HG03175 (cell line): ENCODE measurements around the gene MRS2.
"Not testable (repeated sequence)": the region's sequence is repeated elsewhere in the genome, so short reads cannot be mapped to it uniquely, and the experiment has no call there.

Source experiments
- ATAC-seq: cut with Tn5 transposase; IDR thresholded peaks from one replicate; pipeline ENCODE4 v1.9.1; 2021; ENCODE audit warnings: mild to moderate bottlenecking, moderate library complexity; ENCODE audit not compliant: unreplicated experiment

Gene MRS2

DNA sequence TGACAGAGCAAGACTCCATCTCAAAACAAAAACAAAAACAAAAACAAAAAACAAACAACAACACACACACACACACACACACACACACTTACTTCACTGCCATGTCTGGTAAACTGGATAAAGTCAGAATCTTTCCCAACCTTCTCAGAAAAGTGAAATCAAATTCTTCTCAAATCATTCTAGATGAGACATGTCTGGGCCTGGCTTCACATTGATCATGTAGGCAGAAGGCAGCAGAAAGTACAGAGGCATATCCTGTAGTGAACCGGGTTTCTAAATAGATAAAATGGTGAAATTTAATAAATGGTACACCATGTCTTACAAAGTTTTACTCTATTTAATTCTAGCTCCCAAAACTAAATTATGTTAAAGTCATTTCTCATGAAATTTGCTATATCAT, 14.9 kb upstream of the MRS2 start:
- ATAC-seq = no peak

DNA sequence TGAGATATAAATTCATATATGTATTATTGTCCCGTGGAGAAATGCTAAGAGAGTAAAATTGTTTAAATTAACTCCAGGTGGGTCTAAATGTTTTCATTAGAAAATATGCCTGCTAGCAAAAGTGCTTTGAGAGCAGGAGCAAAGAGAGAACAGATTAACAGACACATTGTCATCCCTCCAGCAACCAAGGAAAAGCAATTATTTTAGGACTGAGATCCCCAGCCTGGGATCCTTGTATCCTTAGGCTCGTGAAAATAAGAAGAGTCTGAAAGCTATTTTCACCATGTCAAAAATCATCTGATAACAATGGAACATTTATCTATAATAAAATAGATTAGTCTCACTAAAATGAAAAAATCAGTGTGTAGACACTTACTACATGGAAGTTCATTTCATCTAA, 11.5 kb upstream of the MRS2 start:
- no peak for ATAC-seq

DNA sequence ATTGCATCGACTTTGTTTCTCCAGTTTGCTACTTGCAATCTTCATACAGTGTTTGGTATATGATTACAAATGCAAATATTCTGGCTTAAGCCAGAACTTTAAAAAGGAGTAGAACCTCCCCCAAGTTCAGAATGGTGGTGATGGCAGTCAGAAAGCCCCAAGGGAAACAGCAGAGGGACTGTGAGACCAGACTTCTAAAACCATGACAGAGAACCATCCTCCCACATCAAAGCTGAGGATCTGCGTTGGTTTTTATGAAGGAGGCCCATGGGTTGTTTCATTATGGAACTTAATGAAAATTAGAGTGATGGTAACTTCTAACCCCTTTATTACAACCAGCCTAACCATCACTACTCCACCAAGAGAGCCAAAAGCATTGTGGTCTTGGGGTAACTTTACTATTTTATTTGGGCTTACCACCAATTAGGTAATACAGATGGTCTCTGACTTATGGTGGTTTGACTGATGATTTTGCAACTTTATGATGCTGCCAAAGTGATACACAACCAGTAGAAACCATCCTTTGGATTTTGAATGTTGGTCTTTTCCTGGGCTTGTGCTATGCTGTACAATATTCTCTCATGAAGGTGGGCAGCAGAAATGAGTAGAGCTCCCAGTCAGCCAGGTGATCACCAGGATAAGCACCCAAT, 10.9 kb upstream of the MRS2 start:
- ATAC-seq = peak; percentile 79

DNA sequence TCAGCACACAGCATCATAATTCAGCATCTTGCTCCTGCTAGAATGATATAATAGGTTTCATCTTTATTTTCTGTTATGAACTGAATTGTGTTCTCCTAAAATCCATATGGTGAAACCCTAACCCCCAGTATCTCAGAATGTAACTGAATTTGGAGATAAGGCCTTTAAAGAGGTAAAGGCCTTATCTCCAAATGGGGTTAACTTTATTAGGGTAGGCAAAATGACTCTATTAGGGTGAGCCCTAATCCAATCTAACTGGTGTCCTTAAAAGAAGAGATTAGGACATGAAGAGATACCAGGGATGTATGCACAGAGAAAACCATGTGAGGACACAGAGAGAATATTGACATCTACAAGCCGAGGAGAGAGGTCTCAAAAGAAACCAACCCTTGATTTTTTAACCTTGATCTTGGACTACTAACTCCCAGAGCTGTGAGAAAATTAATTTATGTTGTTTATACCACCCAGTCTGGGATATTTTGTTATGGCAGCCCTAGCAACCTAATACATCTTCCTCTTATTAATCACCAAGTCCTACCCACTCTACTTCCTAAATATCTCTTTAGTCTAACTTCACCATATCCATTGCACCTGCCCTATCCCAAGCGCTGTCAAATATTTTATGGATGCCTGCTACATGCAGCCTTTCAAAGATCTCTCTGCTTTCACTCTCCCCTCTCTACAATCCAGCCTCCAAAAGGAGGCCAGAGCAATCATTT, 8.5 kb upstream of the MRS2 start:
- no peak for ATAC-seq

DNA sequence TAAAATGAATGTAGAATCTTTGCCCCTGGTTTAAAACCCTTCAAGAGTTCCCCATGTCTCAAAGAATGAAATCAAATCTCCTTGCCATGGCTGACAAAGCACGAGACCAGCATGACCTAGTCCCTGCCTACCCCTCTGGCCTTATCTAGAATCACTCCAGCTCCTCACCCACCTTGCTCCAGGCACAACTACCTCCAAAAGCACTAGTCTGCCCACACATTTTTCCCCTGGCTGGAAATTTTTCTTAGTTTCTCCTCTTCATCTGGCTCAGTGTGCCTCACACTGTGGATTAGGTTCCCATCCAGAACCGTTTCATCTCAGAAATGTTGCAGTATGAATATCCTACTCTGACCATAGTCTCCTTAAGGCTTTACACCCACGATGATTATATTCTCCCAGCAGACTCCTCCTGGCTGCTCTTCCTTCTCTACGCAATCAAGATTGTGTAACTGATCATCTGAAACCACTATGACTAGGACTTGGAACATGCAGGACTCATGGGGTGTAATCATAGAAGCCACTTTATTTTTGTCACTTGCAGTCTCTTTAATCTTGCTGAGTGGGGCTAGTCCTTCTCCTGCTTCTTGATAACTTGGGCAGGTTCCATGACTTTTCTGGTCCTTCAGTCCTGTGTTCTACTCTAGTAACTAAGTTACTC, 7.8 kb upstream of the MRS2 start:
- no peak for ATAC-seq

DNA sequence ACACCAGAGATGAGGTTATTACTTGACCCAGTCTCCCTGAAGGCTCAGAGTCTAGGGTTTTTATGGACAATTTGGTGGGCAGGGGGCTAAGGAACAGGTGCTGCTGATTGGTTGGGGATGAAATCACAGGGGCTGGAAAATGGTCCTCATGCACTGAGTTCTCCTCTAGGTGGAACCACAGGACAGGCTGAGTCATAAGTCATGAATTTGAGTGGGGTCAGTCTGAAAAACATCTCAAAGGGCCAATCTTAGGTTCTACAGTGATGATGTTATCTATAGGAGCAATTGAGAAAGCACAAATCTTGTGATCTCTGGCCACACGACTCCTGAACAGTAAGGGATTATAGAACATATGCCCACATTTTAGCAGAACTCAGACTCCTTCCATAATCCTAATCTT, 5.9 kb upstream of the MRS2 start:
- ATAC-seq = no peak

DNA sequence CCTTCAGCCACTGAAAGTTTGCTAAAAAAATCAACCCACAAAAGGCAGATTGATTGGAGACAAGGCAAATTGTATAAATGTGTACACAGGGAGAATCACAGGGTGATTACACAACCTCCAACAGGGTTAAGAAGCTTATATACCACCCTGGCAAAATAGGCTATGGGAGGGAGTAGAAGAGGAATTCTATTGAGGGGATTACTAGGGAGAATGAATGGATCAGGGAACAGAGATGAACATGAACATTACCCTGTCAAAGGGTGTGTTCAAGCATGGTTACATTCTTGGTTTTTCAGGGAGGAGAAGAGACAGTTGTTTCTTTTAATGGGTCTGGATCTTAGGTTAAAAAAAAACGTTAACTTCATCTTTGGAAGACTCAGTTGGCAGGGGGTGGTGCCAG, 5.1 kb upstream of the MRS2 start:
- no peak for ATAC-seq

DNA sequence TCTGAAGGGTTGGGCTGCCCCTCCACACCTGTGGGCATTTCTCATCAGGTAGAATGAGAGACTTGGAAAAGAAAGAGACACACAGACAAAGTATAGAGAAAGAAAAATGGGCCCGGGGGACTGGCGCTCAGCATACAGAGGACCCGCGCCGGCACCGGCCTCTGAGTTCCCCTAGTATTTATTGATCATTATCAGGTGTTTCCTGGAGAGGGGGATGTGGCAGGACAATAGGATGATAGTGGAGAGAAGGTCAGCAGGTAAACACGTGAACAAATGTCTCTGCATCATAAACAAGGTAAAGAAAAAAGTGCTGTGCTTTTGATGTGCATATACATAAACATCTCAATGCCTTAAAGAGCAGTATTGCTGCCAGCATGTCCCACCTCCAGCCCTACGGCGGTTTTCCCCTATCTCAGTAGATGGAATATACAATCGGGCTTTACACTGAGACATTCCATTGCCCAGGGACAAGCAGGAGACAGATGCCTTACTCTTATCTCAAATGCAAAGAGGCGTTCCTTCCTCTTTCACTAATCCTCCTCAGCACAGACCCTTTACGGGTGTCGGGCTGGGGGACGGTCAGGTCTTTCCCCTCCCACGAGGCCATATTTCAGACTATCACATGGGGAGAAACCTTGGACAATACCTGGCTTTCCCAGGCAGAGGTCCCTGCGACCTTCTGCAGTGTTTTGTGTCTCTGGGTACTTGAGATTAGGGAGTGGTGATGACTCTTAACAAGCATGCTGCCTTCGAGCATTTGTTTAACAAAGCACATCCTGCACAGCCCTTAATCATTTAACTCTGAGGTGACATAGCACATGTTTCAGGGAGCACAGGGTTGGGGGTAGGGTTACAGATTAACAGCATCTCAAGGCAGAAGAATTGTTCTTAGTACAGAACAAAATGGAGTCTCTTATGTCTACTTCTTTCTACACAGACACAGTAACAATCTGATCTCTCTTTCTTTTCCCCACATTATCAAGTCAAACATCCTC, 2.4 kb upstream of the MRS2 start:
- not testable (repeated sequence) for ATAC-seq

DNA sequence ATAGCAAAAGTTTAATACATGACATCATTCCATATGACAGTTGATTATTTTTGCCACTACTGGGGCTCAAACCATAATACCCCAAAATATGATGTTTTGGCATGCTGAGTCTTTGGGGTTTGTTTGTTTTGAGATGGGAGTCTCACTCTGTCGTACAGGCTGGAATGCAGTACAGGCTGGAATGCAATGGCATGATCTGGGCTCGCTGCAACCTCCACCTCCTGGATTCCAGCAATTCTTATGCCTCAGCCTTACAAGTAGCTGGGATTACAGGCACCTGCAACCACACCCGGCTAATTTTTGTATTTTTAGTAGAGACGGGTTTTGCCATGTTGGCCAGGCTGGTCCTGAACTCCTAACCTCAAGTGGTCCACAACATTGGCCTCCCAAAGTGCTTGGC, 1.3 kb upstream of the MRS2 start:
- no peak for ATAC-seq

DNA sequence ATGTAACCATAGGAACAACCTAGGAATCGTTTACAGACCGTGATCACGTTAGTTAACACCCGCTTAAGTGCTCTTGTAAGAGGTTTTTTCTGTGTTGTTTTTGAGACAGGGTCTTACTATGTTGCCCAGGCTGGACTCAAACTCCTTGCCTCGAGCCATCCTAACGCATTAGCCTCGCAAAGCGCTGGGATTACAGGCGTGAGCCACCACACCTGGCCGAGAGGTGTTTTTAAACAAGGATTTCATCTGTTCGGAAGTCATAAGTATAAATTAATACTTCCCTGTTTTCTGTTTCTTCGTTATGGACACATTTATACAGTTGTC, 727 bp downstream of the MRS2 start:
- no peak for ATAC-seq

DNA sequence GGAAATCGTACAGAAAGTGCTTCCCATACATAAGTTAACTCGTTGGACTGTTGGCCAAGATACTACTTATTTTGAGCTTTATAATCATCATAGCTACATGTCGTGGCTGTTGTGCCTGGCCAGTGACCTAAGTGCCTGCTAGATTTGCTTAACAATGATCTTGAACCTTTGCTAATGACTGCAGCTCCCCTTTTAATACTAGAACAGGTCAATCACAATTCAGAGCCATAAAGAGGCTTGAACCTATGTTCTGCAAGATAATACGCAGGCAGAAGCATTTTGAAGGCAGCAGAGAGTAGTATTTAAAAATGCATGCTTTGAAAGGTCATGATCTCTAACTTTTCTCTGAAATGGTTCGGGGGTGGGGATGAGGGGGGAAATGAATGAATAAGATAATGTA, 2.5 kb downstream of the MRS2 start:
- no peak for ATAC-seq

DNA sequence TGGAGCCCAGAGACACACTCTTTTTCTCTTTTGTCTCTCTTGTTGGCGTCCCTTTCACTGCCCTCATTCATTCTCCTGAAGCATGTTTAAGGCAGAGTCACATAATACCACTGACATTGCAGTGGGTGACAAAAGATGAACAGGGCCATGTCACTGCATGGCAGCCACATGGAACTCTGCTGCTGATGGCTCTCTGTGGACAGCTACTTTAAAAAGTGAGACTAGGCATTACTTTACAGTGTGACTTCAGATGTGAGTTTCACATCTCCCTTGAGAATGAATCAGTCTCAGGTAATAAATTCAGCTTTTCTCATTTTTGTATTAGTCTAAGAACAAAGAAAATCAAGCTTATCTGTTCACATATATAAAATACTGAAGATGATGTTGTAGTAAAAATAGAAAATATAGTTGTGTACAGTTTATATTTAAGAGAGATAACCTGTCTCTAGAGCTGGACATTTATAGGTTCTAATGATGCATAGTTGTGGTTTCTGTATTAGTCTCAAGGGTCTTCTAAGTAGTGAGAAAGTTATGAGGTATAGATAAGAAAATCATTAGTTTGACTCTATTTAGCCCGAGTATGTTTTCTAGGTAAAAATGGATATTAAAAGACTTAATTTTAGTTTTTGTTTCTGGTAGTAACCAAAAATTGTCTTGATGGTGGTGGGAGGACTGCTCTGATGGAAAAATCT, 6.1 kb downstream of the MRS2 start:
- peak; percentile 78 for ATAC-seq

DNA sequence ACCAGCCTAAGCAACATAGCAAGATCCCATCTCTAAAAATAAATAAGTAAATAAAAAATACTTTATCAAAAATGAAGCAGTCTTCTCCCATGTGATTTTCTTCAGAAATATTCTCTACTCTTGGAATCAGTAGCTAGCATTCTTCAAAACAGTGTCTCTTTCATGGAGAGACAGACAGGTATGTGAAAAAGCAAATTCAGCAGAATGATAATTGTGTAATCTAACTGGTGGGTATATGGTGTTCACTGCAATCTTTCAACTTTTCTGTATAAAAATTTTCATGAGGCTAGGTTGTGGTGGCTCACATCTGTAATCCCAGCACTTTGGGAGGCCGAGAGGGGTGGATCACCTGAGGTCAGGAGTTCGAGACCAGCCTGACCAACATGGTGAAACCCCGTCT, 7.9 kb downstream of the MRS2 start:
- ATAC-seq = no peak

DNA sequence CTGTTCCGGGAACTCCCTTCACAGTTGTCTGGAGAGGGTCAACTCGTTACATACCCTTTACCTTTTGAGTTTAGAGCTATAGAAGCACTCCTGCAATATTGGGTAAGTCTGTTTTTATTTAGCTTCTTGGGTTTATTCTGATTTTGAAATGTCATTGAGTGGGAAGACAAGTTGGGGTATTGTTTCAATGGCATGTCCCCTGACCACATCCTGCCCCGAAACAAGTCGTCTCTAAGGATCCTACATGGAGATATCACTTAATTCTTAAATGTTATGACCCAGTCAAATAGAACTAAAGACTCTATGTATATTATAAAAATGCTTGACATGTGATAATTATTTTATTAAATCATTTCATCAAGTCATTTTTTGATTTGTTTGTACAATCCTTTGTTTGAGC, 9.6 kb downstream of the MRS2 start:
- no peak for ATAC-seq

DNA sequence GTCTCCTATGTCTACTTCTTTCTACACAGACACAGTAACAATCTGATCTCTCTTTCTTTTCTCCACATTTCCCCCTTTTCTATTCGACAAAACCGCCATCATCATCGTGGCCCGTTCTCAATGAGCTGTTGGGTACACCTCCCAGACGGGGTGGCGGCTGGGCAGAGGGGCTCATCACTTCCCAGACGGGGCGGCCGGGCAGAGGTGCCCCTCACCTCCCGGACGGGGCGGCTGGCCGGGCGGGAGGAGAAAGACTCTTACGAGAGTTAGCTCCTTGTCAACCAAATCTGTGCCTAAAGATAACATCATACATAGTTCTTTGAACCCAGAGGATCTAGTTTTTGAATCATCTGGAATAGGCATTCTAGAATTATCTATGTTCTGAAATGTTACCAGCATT, 11.8 kb downstream of the MRS2 start:
- ATAC-seq = not testable (repeated sequence)

DNA sequence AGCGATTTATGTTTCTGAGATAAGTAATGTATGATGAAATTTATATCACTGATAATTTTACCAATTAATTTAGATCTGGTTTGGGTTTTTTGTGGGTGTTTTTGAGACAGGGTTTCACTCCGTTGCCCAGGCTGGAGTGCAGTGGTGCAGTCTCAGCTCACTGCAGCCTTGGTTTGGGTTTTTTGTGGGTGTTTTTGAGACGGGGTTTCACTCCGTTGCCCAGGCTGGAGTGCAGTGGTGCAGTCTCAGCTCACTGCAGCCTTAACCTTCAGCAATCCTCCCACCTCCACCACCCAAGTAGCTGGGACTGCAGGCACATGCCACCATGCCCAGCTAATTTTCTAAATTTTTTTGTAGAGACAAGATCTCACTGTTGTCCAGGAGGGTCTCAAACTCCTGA, 13.0 kb downstream of the MRS2 start:
- ATAC-seq = no peak

DNA sequence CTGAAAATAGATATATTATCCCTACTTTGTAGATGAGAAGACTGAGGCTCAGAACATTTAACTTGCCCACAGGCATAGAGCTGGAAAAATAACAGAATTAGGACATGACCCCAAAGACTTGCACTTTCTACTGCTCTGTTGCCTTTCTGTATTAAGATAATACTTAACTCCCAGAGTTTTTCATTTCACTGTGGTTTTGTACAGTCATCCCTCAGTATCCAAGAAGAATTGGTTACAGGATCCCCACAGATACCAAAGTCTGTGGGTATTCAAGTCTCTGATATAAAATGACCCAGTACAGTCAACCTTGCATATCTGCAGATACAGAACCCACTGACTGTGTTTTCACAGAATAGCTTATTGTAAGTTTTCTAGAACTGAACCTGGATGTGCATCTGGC, 16.8 kb downstream of the MRS2 start:
- no peak for ATAC-seq

DNA sequence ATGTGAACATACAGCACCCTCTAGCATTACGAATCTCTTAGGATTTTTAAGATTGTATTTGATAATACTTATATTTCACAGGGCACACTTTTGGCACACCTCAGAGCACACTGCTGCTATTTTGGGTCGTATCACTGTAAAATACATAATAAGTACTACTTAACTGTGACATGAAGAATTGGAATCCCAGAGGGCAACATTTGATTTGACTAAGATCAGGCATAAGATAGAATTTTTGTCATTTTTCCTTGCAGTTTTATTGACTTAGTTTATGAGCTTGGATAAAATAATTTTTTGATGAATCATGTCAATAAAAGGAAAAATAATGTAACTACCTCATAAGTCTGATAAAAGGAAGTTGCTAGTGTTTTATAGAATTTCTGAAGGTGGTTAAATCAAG, 22.4 kb downstream of the MRS2 start:
- no peak for ATAC-seq

DNA sequence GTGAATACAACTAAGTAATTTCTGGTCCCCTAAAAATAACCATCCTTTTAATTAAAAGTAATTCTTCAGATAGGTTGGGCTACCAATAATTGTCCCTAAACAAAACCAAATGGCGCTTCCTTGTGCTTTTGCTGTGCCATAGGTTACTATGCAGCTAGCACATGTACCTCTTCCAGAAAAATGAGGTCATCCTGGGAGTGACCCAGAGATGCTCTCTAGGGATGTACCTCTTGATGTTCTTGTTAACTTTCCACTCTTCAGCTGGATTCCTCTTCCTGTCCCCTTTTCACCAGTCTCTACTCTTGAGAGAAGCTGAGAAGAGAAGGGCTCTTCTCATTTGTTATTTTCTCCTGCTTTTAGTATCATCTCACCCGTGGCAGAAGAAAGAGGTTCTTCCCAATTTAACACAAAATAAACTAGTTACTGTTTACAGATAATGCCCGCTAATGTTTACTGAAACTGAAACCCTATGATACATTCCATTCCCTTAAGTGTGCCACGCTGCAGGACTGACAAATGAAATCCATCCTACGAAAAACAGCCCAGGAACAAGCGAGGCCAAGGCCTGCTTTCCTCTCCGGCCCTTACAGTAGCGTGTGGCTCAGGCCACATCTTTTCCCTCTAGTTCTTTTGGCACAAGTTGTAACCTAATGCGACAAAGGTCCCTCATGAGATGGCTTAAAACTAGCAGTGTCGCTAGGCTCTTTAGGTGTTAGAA, 24.2 kb downstream of the MRS2 start:
- ATAC-seq = no peak

DNA sequence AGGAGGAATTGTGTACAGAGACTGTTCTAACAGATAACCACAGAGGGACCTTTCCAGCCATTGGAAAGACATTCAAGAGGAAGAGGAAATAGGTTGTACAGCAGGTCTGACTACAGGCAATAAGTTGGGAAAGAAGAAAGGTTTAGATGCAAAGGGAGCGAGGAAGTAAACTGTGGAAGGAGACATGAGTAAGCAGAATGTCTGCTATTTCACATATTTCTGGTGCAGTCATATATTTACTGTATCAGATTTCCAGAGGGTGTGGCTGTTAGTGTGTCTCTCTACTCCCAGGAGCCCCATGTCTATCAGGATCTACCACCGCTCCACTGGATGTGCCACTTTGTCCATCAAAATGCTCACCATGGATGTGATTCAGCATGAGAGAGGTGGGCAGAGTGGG, 25.9 kb downstream of the MRS2 start:
- no peak for ATAC-seq
